ENCODE measurements around the gene KIF5C. TPM values are rescaled to one million over a fixed set of nuclear protein-coding genes. Genes with fewer than 3 reads are reported as not detected.

KIF5C gene
- total and polyA plus RNA-seq, 2 of the 13 experiments (the other 11 are each of a cell fraction or from before 2014, with no cell fraction given) = 0.15 to 0.20 TPM

GRCh38 chr2:148993351-148993750, 118.3 kb downstream of the KIF5C start:
- CTCF ChIA-PET (ENCODE audit: low intra/inter-chr PET ratio, low total read pairs) = no interaction called here
- Histone ChIP-seq H3K4me3 (replicated peaks in 1 of 3; ENCODE audit: insufficient read depth in 1 of 3, low read depth in 2 of 3, low read length in 3 of 3) (no peak overlapping the region), H3K9me3 (ENCODE audit: low read length) (no peaks in the 10 kb centered on the region), H3K79me2 (ENCODE audit: insufficient read depth, low read length) (no peaks in the 10 kb centered on the region), H3K4me1 (ENCODE audit: insufficient read depth, low read length) (no peaks in the 10 kb centered on the region), H3K36me3 (replicated peaks in 1 of 2; ENCODE audit: control insufficient read depth in 1 of 2, insufficient read depth in 2 of 2, low read length in 2 of 2) (no peaks in the 10 kb centered on the region), H3K27ac (ENCODE audit: extremely low read length, insufficient read depth, low read length) (no peak overlapping the region), H3K4me2 (ENCODE audit: low read depth, low read length) (no peak overlapping the region), H2AFZ (ENCODE audit: low read length) (no peak overlapping the region), H4K20me1 (ENCODE audit: insufficient read depth, low read length) (no peaks in the 10 kb centered on the region), H3K9ac (ENCODE audit: insufficient read depth, low read depth, low read length) (no peak overlapping the region), H3K27me3 (ENCODE audit: control insufficient read depth in 1 of 2, insufficient read depth in 2 of 2, low read length in 2 of 2) (peaks cover 1 to 8% of the 10 kb centered on the region in 2 experiments; a peak in 3 of 5 replicates)
- no peak for DNase-seq (ENCODE audit: low spot score)
- intact Hi-C loops (cut with micrococcal nuclease; ENCODE audit: unreplicated experiment) = loop anchor here (5.0 kb wide), 1 partner anchor 791 kb away; no protein-coding TSS in a partner anchor
- 7% methylated on average over 3 of the region's 3 CpGs for WGBS (ENCODE audit: low lambda C conversion rate)
- ATAC-seq = no peak
- no TSS peak for BruUV-seq (replicated peaks)
- POLR2A ChIA-PET = no interaction called here
- no peak for FAIRE-seq
- TF ChIP-seq ASH2L (IDR thresholded peaks at IDR 0.05; ENCODE audit: insufficient read length, low read depth, low read length) (no peak), EEA1 (CRISPR knock-in tag; IDR thresholded peaks at IDR 0.05; ENCODE audit: borderline replicate concordance) (no peak), ZNF530 (CRISPR knock-in tag; IDR thresholded peaks at IDR 0.05; ENCODE audit: low read depth) (no peak), ZNF205 (CRISPR knock-in tag; IDR thresholded peaks at IDR 0.05) (no peak), ZNF124 (CRISPR knock-in tag; IDR thresholded peaks at IDR 0.05) (no peak), ZNF543 (CRISPR knock-in tag; IDR thresholded peaks at IDR 0.05) (no peak), ZNF691 (CRISPR knock-in tag; IDR thresholded peaks at IDR 0.05; ENCODE audit: borderline replicate concordance, low read depth) (no peak), ZNF761 (CRISPR knock-in tag; conservative IDR thresholded peaks at IDR 0.05) (no peak), EHMT2 (IDR thresholded peaks at IDR 0.05; ENCODE audit: borderline replicate concordance, low read depth, low read length) (no peak), ELF3 (CRISPR knock-in tag; IDR thresholded peaks at IDR 0.05) (no peak), HNF1A (IDR thresholded peaks at IDR 0.05; ENCODE audit: low read depth) (no peak), HNF1A (CRISPR knock-in tag; IDR thresholded peaks at IDR 0.05; ENCODE audit: borderline replicate concordance) (no peak), ZNF75D (CRISPR knock-in tag; IDR thresholded peaks at IDR 0.05; ENCODE audit: borderline replicate concordance) (no peak), ZNF605 (CRISPR knock-in tag; IDR thresholded peaks at IDR 0.05) (no peak)
- in situ Hi-C loops (cut with HindIII; ENCODE audit: extremely low pct_ligation_motif_present, low pct_unique_long_range_greater_than_20kb) = loop anchor here (25.0 kb wide), 2 partner anchors 356 to 1056 kb away; partner anchors contain the start of gene EPC2
